ENCODE data around the gene ARHGEF1. TPM values are rescaled to one million over a fixed set of nuclear protein-coding genes. Genes with fewer than 3 reads are reported as not detected.

Gene ARHGEF1
- total RNA-seq, 4 donors from 2014 or later, result 12.1 to 21.6 (median 15.5) TPM

GRCh38 chr19:41939861-41940730 lies 57.1 kb downstream of the ARHGEF1 start:
- Histone ChIP-seq H3K4me1 (peaks cover 0 to 8% of the 10 kb centered on the region in 2 donors), H3K27me3 (peaks cover 41 to 42% (median 41%) of the 10 kb centered on the region in 3 donors), H3K36me3 (no peaks in the 10 kb centered on the region), H3K9me3 (no peaks in the 10 kb centered on the region), H3K4me3 (peak overlapping the region; percentile 25 to 50 (median 38)), H3K27ac (no peak overlapping the region)
- in situ Hi-C loops (cut with MboI; ENCODE audit: low sequenced_read_pairs in 4 of 4), result loop anchor here in 1 of 4 donors (5.0 kb wide), 1 partner anchor 78 kb away; the partner anchor contains the start of gene RPS19
- no peak for DNase-seq
- intact Hi-C loops (cut with DNase I; ENCODE audit: low total_unique reads), result no loop called here
- no peak for ATAC-seq
- no peak for TF ChIP-seq CTCF (IDR thresholded peaks at IDR 0.05 in 4 of 5, conservative IDR thresholded peaks at IDR 0.05 in 1 of 5)

- intact Hi-C loops (cut with DNase I; ENCODE audit: low total_unique reads) (no loop called here), in situ Hi-C loops (cut with MboI; ENCODE audit: low sequenced_read_pairs in 4 of 4) (loop anchor here in 1 of 4 donors (5.0 kb wide), 1 partner anchor 79 kb away; the partner anchor contains the start of gene RPS19)
- Histone ChIP-seq H3K9me3 (no peaks in the 10 kb centered on the region), H3K27me3 (peaks cover 34 to 36% (median 34%) of the 10 kb centered on the region in 3 donors), H3K27ac (no peak overlapping the region), H3K4me1 (peaks cover 0 to 8% of the 10 kb centered on the region in 2 donors), H3K4me3 (peak overlapping the region; percentile 25 to 50 (median 38)), H3K36me3 (no peaks in the 10 kb centered on the region)
- no peak for DNase-seq
- TF ChIP-seq POLR2A (IDR thresholded peaks at IDR 0.05), result no peak
- no peak for TF ChIP-seq CTCF (IDR thresholded peaks at IDR 0.05 in 4 of 5, conservative IDR thresholded peaks at IDR 0.05 in 1 of 5)
- no peak for ATAC-seq
These were observed 57.9 kb downstream of the ARHGEF1 start for GRCh38 chr19:41940731-41941409.

- TF ChIP-seq POLR2A (IDR thresholded peaks at IDR 0.05) (no peak), CTCF (IDR thresholded peaks at IDR 0.05 in 4 of 5, conservative IDR thresholded peaks at IDR 0.05 in 1 of 5) (no peak)
- intact Hi-C loops (cut with DNase I; ENCODE audit: low total_unique reads) (no loop called here), in situ Hi-C loops (cut with MboI; ENCODE audit: low sequenced_read_pairs in 4 of 4) (loop anchor here in 1 of 4 donors (5.0 kb wide), 1 partner anchor 79 kb away; the partner anchor contains the start of gene RPS19)
- Histone ChIP-seq H3K4me3 (peak overlapping the region in 1 of 4 donors; percentile 50), H3K4me1 (peaks cover 0 to 8% of the 10 kb centered on the region in 2 donors), H3K27ac (no peak overlapping the region), H3K36me3 (no peaks in the 10 kb centered on the region), H3K9me3 (no peaks in the 10 kb centered on the region), H3K27me3 (peaks cover 27 to 33% (median 29%) of the 10 kb centered on the region in 3 donors)
- ATAC-seq (no peak), DNase-seq (no peak)
These were observed 58.6 kb downstream of the ARHGEF1 start for GRCh38 chr19:41941410-41942202.

- in situ Hi-C loops (cut with MboI; ENCODE audit: low sequenced_read_pairs in 4 of 4) (loop anchor here in 1 of 4 donors (5.0 kb wide), 1 partner anchor 82 kb away; the partner anchor contains the start of gene RPS19), intact Hi-C loops (cut with DNase I; ENCODE audit: low total_unique reads) (no loop called here)
- TF ChIP-seq POLR2A (IDR thresholded peaks at IDR 0.05), result no peak
- Histone ChIP-seq H3K9me3 (no peaks in the 10 kb centered on the region), H3K36me3 (no peaks in the 10 kb centered on the region), H3K4me3 (no peak overlapping the region), H3K4me1 (peaks cover 0 to 8% of the 10 kb centered on the region in 2 donors), H3K27ac (no peak overlapping the region), H3K27me3 (peaks cover 24 to 30% (median 27%) of the 10 kb centered on the region in 3 donors)
- ATAC-seq (no peak), DNase-seq (no peak)
These were observed 61.4 kb downstream of the ARHGEF1 start for GRCh38 chr19:41944336-41944735.
